Osteocyte (in vitro differentiated cells): ENCODE data around the gene CDKN2B. TPM values are rescaled to one million over a fixed set of nuclear protein-coding genes. Genes with fewer than 3 reads are reported as not detected.

Source experiments
- DNase-seq: peaks from one replicate; pipeline ENCODE4 v3.0.0; 2021; ENCODE audit warnings: mixed read lengths; ENCODE audit not compliant: unreplicated experiment; ENCODE audit errors: extremely low spot score
- H3K27ac Mint-ChIP-seq: one replicate; pipeline ENCODE4 v1.8.0; 2021; ENCODE audit warnings: mild to moderate bottlenecking, mixed read lengths; ENCODE audit not compliant: unreplicated experiment
- H3K27me3 Mint-ChIP-seq: one replicate; pipeline ENCODE4 v1.8.0; 2021; ENCODE audit warnings: mixed read lengths; ENCODE audit not compliant: unreplicated experiment
- H3K36me3 Mint-ChIP-seq: one replicate; pipeline ENCODE4 v1.8.0; 2021; ENCODE audit warnings: mixed read lengths; ENCODE audit not compliant: unreplicated experiment
- H3K4me1 Mint-ChIP-seq: one replicate; pipeline ENCODE4 v1.8.0; 2021; ENCODE audit warnings: mixed read lengths; ENCODE audit not compliant: unreplicated experiment
- H3K4me3 Mint-ChIP-seq: one replicate; pipeline ENCODE4 v1.8.0; 2021; ENCODE audit warnings: mild to moderate bottlenecking, moderate library complexity, mixed read lengths; ENCODE audit not compliant: unreplicated experiment
- H3K9me3 Mint-ChIP-seq: one replicate; pipeline ENCODE4 v1.8.0; 2021; ENCODE audit warnings: mixed read lengths; ENCODE audit not compliant: unreplicated experiment
- total RNA-seq: library from RNA; stranded (reverse); gene quantifications from 2 replicates; pipeline ENCODE4 v1.2.1, GENCODE V29; 2021
- TF ChIP-seq, protein P1 (sequence below): fragments of 200-600 bp; sonication (generic); IDR thresholded peaks from 2 replicates; pipeline ENCODE4 v1.5.0; 2021; ENCODE audit warnings: antibody characterized with exemption, mild to moderate bottlenecking, moderate library complexity

The CDKN2B gene
- total RNA-seq, 1 donor from 2014 or later = 22.9 TPM

DNA sequence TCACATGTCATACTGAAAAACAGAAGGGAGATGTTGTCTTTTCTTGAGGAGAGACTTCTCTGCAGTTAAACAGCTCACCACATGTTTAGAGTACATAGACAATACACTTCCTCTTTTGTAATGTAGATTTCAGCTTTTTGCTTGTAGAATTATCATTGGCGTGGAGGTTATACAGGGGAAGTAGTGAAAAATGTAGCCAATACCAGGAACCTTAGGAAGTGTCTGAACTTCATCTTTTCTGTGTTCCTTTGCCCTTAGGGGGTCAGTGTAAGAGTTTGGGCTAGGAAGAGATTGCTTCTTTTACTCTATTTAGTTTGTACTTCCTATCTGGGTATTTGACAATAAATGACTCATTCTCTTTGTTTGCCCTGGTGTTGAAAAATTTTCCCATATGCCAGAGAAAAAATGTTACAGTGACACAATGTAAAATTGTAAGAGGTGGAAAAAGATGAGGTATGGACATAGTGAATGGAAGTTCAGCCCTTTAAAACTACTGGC, 21.0 kb upstream of the CDKN2B start:
- H3K27me3 Mint-ChIP-seq = no peaks in the 10 kb centered on the region
- no peak overlapping the region for H3K4me3 Mint-ChIP-seq
- TF ChIP-seq, protein P1, sequence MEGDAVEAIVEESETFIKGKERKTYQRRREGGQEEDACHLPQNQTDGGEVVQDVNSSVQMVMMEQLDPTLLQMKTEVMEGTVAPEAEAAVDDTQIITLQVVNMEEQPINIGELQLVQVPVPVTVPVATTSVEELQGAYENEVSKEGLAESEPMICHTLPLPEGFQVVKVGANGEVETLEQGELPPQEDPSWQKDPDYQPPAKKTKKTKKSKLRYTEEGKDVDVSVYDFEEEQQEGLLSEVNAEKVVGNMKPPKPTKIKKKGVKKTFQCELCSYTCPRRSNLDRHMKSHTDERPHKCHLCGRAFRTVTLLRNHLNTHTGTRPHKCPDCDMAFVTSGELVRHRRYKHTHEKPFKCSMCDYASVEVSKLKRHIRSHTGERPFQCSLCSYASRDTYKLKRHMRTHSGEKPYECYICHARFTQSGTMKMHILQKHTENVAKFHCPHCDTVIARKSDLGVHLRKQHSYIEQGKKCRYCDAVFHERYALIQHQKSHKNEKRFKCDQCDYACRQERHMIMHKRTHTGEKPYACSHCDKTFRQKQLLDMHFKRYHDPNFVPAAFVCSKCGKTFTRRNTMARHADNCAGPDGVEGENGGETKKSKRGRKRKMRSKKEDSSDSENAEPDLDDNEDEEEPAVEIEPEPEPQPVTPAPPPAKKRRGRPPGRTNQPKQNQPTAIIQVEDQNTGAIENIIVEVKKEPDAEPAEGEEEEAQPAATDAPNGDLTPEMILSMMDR = no peak
- H3K27ac Mint-ChIP-seq = peak overlapping the region; percentile 86
- peaks cover 13% of the 10 kb centered on the region for H3K4me1 Mint-ChIP-seq
- DNase-seq = no peak
- H3K36me3 Mint-ChIP-seq = peaks cover 10% of the 10 kb centered on the region
- no peaks in the 10 kb centered on the region for H3K9me3 Mint-ChIP-seq

DNA sequence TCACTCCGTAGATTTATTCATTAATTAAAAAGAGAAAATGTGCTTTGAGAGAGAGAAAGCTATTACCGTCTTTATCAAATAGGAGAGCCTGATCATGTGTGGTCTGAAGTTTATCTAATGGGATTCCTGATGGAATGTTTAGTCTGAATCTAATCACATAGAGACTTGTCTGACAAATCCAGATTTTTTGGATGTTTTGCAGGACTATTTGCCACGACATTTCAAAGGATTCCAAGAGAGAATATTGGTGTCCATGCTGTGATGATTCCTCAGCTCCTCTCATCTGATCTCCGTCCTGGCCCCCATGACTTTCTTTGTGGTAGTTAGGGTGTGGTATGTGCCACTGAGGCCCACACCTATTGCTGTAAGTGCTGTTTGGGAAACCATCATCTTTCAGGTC, 20.1 kb upstream of the CDKN2B start:
- peaks cover 13% of the 10 kb centered on the region for H3K4me1 Mint-ChIP-seq
- H3K36me3 Mint-ChIP-seq = peaks cover 8% of the 10 kb centered on the region
- TF ChIP-seq, protein P1 = no peak
- no peak overlapping the region for H3K4me3 Mint-ChIP-seq
- H3K9me3 Mint-ChIP-seq = no peaks in the 10 kb centered on the region
- no peaks in the 10 kb centered on the region for H3K27me3 Mint-ChIP-seq
- DNase-seq = no peak
- H3K27ac Mint-ChIP-seq = no peak overlapping the region

DNA sequence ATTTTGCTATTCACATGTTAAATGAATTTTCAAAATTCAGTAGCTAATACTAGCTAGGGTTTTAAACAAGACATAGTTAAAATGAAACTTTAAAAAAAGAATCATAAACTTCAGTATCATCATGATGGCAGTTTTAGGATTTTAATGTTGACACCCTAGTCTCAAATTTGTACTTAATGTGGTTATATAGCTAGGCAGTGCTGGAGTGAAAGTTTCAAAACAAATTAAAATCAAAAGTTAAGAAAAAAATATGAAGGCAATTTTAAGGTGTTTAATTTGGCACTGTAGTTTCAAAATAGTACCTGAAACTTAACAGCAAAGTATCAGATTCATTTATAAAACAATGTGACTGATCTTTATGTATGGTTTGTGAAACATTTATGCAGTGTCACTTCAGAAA, 19.3 kb upstream of the CDKN2B start:
- no peaks in the 10 kb centered on the region for H3K9me3 Mint-ChIP-seq
- DNase-seq = no peak
- no peak overlapping the region for H3K4me3 Mint-ChIP-seq
- TF ChIP-seq, protein P1 = no peak
- no peak overlapping the region for H3K27ac Mint-ChIP-seq
- peaks cover 13% of the 10 kb centered on the region for H3K4me1 Mint-ChIP-seq
- H3K27me3 Mint-ChIP-seq = no peaks in the 10 kb centered on the region
- H3K36me3 Mint-ChIP-seq = peaks cover 8% of the 10 kb centered on the region

DNA sequence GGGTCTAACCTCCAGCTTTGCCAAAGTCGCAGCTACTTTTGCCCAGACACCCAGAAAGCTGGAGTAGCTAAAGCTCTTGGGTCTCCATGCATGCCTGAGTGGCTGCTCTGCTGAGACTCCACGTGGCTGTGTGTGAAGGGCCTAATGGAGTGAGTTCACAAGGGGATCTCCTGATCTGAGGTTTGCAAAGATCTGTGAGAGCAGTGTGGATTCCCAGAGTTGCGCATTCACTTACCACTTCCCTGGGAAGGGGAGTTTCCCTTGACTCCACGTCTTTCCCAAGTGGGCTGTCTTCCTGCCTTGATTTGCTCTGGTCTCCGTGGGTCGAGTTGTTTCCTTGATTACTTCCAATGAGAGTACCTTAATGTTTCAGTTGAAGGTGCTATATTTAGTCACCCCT, 17.6 kb upstream of the CDKN2B start:
- DNase-seq = no peak
- TF ChIP-seq, protein P1 = no peak
- Mint-ChIP-seq H3K4me1 (peaks cover 13% of the 10 kb centered on the region), H3K36me3 (peaks cover 7% of the 10 kb centered on the region), H3K27ac (no peak overlapping the region), H3K27me3 (peaks cover 6% of the 10 kb centered on the region), H3K4me3 (no peak overlapping the region), H3K9me3 (peaks cover 8% of the 10 kb centered on the region)

DNA sequence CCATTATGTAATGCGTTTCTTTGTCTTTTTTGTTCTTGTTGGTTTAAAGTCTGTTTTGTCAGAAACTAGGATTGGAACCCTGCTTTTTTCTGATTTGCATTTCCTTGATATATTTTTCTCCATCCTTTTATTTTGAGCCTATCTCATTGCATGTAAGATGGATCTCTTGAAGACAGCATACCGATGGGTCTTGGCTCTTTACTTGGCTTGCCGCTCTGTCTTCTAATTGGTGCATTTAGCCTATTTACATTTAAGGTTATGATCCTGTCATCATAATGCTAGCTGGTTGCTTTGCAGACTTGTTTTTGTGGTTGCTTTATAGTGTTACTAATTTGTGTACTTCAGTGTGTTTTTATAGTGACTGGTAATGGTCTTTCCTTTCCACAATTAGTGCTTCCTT, 13.3 kb upstream of the CDKN2B start:
- H3K27me3 Mint-ChIP-seq = peaks cover 14% of the 10 kb centered on the region
- TF ChIP-seq, protein P1 = no peak
- peaks cover 12% of the 10 kb centered on the region for H3K36me3 Mint-ChIP-seq
- no peak overlapping the region for H3K4me3 Mint-ChIP-seq
- H3K4me1 Mint-ChIP-seq = no peaks in the 10 kb centered on the region
- peaks cover 23% of the 10 kb centered on the region for H3K9me3 Mint-ChIP-seq
- no peak overlapping the region for H3K27ac Mint-ChIP-seq
- DNase-seq = no peak
